HG02798 (cell line): ENCODE measurements around the gene BASP1.

Source experiments
- ATAC-seq: cut with Tn5 transposase; IDR thresholded peaks from one replicate; pipeline ENCODE4 v1.9.1; 2021; ENCODE audit warnings: mild to moderate bottlenecking; ENCODE audit not compliant: unreplicated experiment, poor library complexity

BASP1 gene, protein sequence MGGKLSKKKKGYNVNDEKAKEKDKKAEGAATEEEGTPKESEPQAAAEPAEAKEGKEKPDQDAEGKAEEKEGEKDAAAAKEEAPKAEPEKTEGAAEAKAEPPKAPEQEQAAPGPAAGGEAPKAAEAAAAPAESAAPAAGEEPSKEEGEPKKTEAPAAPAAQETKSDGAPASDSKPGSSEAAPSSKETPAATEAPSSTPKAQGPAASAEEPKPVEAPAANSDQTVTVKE

DNA sequence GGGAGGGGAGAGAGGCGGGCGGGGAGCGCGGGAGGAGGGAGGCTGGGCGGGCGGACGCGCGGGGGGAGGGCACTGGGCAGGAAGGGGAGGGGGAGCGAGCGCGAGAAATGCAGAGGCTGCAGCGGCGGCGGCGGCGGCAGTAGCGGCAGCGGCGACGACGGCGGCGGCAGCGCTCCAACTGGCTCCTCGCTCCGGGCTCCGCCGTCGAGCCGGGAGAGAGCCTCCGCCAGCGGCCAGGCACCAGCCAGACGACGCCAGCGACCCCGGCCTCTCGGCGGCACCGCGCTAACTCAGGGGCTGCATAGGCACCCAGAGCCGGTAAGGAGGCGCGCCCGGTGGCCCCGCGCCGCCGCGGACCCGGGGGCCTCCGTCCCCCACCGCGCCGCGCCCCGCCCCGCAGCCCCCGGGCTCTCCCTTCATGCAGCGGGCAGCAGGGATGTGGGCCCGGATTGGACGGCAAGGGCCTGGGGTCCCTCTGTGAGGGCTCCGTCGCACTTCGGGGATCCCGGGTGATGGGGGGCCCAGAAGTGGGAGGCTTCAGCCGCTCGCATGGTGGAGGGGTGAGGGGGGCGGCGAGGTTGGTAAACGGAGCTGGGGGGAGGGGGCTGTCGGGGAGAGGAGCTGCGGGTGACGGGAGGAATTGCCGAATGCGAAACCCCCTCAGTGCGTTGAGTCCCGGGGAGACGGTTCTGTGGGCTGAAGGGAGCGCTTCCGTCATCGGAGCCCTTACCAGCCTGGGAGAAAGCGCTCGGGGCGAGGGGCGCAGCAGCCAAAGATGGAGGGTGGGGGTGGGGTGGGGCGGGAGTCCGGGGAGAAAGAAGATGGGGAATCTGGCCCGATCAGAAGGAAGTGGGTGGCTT, at the start of gene BASP1:
BASP1 (plus strand) TSS at position 139 of the 860 bp plus-strand sequence. CDS start 57,586 bp downstream, outside the sequence.
- peak; percentile 45 for ATAC-seq

DNA sequence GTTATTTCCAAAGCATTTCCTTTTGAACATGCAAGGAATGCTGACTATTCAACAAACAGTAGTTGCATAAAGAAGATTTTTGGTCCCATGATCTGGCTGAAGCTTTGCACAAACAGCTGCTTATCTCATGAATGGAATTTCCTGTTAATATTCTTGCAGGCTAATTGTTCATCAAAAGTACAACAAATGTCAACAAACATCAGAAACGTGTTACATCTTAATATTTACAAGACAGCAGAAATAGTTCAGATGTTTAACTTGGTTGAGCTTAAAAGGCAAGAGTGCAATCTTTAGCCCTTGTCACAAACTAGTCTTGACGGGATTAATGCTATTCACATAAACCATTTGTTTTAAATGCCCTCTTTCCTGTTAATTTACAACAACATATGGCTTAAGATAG, 47.9 kb upstream of the BASP1 start:
- ATAC-seq, result no peak

DNA sequence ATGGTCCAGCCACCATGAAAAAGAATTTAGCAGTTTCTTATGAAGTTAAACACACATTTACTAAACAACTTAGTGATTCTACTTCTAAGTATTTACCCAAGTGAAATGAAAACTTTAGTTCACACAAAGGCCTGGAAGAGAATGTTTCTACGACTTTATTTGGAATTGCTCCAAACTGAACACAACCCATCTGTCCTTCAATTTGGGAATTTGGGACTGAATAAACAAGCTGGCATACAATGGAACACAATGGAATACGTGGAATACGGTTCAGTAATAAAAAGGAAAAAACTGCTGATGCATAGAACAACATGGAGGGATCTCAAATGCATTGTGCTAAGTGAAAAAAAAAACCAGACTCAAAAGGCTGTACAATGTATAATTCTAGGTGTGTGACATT, 44.6 kb upstream of the BASP1 start:
- no peak for ATAC-seq

DNA sequence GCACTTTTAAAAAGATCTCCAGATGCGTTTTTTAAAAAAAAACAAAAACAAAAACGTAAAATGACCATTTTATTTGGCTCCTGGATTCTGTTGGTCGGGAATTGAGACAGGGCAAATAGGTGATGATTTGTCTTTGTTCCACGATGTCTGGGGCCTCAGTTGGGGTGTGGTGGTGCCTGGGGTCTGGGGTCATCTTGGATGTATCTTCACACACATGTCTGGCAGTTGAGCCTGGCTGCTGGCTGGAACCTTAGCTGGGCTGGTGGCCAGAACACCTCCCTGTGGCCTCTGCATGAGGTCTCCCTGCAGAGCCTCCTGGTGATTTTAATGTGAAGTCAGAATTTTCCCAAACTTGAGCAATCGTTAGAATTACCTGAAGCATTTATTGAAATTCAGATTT, 42.5 kb upstream of the BASP1 start:
- no peak for ATAC-seq

DNA sequence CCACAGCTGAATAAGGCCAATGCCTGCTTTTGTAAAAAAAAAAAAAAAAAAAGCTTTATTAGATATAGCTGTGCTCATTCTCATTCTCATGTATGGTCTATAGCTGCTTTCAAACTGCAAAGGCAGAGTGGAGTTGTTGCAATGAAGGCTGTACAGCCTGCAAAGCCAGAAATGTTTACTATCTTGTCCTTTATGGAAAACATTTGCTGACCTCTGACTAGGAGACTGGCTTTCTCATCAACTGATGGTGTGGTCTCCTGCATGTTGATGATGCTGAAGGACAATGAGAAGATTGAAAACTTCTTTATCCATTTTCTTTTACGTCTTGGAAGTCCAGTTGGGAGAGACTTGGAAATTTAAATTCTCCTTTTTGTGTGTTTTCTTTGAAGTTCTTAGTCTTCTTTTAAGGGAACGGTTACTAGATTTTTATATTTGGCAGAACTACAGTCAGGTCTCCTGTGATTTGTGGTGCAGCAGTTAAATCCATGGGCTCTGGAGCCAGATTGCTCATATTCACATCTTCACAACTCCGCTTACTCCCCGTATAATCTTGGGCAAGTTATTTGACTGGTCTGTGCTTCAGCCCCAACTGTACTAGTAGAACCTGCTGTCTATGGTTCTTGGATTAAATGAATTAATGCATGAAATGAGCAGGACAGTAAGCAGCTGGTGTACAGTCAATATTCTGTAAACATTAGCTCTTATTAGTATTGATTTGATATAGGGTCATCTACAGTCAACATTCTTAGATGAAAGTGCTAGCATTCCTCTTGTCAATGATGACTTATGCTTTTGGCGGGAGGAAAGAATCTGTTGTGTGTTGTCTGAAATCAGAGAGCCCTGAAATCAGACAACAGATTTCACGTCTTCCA, 39.7 kb upstream of the BASP1 start:
- no peak for ATAC-seq

DNA sequence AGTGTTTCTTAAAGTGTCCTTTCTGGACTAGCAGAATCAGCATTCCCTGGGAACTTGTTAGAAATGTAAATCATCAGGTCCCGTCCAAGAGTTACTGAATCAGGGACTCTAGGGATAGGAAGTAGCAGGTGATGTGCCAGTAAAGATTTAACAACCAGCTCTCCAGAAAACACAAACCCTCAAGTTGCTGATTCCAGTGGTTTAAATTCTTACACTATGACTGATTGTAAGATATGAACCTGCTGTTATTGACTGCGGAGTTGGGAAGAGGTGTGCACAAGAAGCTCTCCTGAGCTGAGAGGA, 39.1 kb upstream of the BASP1 start:
- ATAC-seq, result no peak

DNA sequence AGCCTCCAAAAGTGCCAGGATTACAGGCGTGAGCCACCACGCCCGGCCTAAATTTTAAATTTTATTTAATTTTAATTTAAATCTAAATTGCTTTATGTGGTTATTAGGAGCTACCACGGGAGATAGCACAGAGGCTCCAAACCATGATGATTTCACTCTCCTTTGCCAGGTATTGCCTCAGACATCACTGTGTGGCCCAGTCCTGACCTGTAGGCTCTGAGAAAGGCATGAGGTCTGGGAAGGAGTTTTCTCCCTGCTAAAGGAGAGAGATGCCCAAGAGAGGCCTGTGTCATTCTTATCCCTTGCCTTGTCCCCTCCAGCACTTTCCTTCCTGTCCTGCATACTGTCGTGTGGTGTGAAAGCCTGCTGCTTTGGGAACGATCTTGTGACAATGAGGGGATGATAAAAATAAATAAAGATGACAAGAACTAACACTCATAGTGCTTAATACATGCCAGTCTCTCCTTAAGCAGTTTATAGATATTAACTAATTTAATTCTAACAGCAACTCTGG, 37.0 kb upstream of the BASP1 start:
- ATAC-seq, result no peak

DNA sequence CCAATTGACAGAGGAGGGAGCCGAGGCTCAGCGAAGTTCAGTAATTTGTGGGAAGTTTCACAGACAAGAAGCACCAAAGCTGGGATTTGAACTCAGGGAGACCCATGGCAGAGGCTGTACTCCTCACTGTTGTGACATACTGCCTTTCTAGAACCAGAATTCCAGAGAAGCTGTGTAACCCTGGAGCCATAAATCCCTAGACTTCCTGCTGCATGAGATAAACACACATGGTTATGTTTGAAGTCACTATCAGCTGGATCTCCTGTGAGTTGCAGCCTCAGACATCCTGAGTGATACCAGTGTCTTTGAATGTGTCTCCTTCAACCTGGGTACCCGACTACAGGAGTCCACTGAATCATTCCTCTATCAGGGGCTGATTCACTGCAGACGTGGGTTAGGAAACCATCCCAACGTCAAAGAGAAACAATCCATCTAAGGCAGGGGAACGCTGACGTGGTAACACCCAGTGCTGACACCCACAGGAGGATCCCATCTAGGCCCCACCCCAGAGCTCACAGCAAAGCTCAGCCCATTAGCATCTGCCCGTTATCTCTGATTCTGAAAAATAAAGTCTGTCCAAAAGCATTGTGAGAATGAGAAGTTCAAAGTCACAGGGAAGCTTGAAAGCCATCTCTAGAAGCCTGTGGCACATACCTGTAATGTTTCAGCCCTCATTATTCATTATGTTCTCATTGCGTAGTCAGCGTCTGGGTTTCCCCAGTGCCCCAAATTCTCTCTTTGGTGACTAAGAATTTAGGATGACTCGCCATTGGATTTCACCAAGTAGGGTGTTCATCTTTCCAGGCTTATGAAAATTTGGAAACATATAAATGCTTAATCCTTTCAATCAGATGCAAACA, 36.3 kb upstream of the BASP1 start:
- ATAC-seq, result no peak

DNA sequence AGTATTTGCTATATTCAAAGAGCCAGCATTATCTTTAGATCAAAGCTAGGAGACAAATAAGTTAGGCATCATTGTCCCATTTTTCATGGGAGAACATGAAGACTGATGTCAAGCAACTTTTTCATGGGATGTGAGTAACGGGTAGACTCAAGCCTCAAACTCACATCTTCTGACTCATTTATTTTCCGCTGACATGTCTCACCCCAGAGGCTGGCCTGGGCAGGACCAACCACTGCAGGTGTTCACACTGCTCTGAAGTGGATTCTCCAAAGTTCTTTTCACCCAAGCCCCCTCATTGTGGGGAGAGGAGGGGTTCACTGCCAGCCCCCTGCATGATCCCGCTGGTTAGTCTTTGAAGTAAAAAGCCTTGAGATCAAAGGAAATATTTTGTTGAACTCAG, 34.9 kb upstream of the BASP1 start:
- ATAC-seq, result no peak

DNA sequence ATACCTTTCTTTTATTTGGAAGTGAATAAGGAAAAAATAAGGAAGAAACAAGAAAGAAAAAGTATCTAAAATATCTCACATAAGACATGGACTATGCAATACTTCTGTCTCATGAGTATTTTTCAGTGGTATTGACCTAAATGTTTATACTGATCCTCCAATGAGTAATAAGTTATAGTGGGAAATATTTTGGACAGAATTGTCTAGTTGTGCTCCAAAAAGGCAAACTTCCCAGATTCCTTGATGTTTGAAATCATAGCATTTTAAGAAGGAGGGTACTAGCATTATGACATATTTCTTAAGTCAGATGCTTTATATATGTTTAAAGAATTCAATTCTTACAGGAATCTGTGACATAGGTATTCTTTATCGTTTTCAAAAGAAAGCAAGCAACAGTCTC, 34.5 kb upstream of the BASP1 start:
- no peak for ATAC-seq

DNA sequence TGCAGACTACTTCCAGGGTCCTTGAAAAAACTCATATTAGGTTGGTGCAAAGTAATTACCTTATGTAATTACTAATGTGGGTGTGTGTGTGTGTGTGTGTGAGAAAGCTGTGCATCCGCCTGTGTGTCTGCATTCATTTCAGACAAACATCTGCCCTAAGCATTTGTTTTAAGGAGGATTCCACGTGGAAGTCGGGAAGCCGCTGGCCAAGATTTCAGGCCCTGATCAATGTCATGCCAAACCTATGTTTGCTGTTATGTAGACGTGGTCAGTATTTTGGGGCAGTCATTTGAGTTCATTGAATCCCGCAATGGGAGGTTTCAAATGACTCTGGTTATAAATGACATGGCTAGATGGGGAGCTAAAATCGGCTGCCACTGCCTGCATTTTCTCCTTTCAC, 33.6 kb upstream of the BASP1 start:
- no peak for ATAC-seq

DNA sequence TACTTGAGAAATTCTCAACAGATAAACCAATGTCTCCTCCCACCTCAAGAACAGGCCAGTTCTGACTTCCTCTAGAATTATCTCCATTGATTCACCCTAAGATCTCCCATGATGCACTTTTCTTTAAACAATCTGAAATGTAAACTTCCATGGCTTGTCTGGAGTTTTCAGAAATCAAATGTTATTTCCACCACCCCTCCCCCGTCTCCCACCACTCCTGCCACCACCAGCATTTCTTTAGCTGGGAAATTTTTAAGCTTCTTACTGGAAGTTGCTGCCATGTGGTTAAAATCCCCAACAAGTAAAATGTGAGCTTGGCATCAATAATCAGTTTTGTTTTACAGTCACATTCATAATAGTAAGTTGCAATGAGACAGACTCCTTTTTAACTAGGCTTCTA, 32.8 kb upstream of the BASP1 start:
- ATAC-seq, result no peak

DNA sequence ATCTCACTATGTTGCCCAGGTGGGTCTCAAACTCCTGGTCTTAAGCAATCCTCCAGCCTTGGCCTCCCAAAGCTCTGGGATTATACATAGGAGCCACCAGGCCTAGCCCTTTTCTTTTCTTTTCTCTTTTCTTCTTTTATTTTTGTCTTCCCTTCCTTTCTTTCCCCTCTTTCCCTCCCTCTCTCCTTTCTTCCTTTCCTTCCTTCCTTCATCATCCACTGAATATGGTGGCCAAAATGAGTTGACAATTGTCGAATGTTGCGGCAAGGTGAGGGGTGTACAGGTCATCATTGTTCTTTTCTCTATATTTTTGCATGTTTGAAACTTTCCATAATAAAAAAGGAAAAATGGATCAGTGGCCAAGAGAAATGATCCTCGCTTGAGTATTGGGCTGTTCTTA, 32.1 kb upstream of the BASP1 start:
- ATAC-seq, result no peak

DNA sequence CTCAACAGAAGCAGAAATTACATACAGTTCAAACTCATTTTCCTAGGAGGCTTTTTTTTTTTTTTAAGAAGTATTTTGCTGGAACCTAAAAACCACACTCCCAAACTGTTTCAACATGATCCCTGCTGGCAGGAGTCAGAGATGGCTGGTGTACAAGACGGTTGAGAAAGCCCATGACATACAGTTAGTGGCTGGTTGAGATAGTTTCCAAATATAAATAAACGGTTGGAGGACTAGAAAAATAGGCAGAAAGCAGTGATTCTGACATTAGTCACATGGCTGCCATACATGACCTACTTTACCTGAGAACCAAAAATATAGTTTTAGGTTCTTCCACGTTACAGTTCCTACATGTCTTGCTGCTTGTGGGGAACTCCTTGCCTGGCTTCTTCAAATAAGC, 31.7 kb upstream of the BASP1 start:
- ATAC-seq, result no peak

DNA sequence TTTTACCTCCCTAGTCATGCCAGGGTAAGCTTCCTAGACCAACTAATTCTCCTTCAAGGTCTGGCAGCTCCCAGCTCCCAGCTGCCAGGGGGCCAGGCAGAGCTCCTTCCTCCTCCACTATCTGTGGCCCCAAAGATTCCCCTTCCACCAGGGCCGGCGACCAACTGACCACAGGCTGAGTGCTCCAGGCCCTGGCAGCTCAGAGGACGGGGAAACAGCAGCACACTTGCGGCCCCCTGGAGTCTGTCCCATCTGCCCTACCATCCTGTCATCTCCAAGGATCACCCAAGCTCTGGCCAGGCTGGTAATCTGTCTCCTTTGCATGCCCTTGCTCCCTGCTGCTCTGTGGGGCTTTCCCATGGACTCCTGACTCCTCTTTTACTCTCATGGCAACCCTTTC, 31.2 kb upstream of the BASP1 start:
- no peak for ATAC-seq

DNA sequence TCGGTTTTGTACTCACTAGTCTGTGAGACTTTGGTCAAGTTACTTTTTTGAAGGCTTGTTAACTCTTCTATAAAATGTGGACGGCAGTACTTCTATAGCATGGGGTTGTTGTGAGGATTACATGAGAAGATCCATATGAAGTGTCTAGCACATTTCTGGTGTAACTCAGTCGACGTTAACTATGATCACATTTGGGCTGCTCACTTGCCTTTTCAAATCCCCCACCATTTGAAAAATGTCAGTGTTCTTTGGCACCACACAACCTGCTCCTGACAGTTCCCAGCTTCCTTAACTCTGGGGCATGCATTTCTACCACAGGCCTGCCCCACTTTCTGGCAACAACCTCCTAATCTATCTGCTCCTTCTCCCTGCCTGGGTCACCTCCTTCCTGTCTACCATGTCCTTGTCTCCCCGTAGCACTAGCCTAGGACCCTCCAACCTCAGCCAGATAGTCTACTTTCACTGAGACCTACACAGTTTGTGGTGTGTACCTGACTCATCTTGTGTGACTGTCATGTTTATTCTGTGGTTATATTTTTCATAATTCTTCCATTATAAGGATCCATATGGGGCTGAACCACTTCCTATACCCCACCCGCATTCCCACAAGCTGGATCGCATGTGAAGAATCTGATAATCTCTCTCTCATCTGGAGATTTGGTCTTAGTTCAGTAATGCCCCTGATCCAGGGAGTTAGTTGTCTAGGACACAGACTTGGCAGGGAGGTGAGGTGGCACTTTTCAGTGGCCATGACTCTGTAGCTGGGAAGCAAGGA, 30.2 kb upstream of the BASP1 start:
- ATAC-seq, result no peak

DNA sequence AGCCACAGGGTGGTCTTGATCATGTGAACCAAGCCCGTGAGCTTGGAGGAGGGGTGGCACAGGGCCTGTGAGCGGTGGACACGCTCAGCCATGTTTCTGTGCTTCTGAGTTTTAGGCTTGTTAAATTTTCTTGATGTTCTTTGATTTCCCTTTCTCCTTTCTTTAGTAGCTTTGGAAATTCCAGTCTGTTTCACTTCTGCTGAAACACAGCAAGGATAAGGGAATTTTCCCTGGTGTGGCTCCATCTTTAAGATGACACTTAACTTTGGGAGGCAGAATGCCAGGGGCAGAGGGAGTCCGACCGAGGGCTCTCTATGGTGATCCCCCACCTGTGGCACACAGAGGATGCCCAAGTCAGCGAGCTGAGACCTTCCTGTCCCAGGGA, 29.7 kb upstream of the BASP1 start:
- no peak for ATAC-seq

DNA sequence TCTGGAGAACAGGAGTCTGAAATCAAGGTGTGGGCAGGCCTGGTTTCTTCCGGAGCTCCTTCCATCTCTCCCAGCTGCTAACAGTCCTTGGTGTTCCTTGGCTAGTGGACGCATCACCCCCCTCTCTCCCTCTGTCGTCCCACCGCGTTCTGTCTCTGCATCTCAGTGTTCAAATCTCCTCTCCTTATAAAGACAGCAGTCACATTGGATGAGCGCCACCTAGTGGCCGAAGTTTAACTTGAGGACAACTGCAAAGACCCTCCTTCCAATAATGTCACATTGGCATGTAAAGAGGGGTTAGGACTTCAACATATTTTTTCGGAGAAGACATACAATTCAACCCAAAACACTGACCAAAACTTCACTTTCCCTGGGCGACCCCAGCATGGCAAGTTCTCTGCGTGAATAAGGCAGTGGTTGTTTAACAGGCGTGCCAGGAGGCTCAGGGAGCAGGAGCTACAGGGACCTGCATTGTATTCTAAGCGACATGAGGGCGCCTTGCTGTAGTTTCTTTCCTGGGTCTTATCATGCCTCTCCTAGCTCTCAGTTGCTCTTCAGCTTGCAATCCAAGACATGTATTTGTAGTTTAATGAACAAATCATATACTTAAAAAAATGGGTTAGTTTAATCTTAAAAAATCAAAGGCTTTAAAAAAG, 27.9 kb upstream of the BASP1 start:
- peak; percentile 76 for ATAC-seq

DNA sequence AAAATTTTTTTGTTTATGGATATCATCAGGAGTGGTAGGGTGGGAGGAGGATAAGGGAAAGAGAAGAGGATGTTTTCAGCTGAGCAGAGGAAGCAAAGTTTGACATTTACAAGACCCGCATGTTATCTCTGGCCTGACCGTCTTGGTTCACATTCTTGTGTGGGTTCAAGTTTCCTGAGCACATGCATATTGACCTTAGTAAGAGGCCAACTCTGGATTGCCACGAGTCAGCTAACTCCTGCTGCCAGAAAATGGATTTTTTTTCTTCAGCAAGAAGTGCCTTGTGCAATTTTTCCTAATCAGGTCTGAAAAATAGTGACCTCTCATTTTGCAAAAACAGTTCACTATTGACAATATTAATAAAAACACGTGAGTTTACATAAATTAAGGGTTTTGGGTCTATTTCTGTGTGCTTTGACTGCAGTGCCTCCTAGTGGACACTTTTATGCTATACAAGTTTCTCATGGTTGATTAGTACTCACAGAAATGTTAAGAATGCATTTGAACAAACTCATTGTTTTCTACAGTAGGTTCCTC, 27.1 kb upstream of the BASP1 start:
- ATAC-seq, result no peak
